NCI-H748 treated with DMSO at 0.1 percent for 48 hours (cell line): ENCODE results near the gene LRP10.
"Not testable (repeated sequence)": the region's sequence is repeated elsewhere in the genome, so short reads cannot be mapped to it uniquely, and the experiment has no call there.

Experiments used
- DNase-seq: peaks from one replicate; lab custom pipeline; 2025; lab: John Stamatoyannopoulos, UW

Gene LRP10

GRCh38 chr14:22887260-22887989, 15.9 kb downstream of the LRP10 start:
- peak; percentile 87 for DNase-seq

DNA sequence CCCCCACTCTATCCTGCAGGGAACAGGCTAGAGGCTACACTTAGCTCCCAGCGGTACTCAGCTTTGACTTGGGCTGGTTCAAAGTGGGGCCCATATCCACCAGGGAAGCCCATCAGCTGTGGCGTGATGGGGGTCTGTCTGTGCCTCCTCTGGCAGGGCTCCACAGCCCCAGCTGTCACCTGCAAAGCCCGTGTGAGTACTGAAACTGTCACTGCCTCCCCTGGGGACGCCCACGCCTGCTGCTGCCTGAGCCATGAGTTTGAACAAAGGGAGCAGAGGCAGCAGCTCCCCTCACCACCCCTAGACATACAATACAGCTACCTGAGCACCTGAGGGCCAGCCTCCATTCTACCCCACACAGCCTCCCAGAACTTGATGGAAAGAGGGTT, 16.4 kb downstream of the LRP10 start:
- DNase-seq = no peak

GRCh38 chr14:22888662-22889061, 17.1 kb downstream of the LRP10 start:
- no peak for DNase-seq

- DNase-seq = no peak
Measured at GRCh38 chr14:22890416-22890815, 18.9 kb downstream of the LRP10 start.

DNA sequence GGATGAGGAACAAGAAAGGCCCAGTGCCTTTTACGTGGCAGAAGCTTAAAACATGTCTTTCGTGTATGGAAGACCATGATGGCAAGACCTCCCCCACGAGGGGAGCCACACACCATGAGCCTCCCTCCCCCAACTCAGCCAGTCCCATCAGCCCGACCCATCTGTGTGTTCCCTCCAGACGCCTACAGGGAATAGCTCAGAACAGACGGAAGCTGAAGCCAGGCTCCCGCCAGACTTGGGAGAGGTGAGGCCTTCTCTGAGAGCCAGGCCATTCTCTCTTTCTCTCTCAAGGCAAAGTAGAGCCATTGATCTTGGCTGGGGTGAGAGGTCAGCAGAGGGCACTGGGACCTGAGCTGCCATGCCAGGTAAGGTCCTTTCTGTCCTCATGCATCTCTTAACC, 20.9 kb downstream of the LRP10 start:
- DNase-seq = no peak

GRCh38 chr14:22893706-22894105, 22.2 kb downstream of the LRP10 start:
- no peak for DNase-seq

GRCh38 chr14:22895402-22895801, 23.9 kb downstream of the LRP10 start:
- no peak for DNase-seq

DNA sequence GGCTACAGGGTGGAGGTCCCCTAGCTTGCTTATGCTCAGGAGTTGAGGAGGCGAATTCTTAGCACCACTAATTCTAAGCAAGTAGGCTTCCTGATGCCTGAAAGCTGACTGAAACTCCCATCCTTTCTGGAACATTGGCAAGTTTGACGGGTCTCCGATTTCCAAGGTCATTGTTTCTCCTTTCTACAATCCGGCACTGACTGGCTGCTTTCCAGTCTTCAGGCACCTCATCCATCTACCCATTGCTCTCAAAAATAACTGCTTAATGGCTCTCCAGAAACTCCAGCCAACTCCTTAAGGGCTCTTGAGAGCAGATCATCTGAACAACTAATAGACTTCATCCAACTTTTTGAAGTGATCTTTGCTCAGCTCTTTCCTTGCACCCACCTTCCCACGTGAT, 24.8 kb downstream of the LRP10 start:
- no peak for DNase-seq

- no peak for DNase-seq
Measured at GRCh38 chr14:22896760-22897159, 25.2 kb downstream of the LRP10 start.

GRCh38 chr14:22897357-22897756, 25.8 kb downstream of the LRP10 start:
- no peak for DNase-seq

DNA sequence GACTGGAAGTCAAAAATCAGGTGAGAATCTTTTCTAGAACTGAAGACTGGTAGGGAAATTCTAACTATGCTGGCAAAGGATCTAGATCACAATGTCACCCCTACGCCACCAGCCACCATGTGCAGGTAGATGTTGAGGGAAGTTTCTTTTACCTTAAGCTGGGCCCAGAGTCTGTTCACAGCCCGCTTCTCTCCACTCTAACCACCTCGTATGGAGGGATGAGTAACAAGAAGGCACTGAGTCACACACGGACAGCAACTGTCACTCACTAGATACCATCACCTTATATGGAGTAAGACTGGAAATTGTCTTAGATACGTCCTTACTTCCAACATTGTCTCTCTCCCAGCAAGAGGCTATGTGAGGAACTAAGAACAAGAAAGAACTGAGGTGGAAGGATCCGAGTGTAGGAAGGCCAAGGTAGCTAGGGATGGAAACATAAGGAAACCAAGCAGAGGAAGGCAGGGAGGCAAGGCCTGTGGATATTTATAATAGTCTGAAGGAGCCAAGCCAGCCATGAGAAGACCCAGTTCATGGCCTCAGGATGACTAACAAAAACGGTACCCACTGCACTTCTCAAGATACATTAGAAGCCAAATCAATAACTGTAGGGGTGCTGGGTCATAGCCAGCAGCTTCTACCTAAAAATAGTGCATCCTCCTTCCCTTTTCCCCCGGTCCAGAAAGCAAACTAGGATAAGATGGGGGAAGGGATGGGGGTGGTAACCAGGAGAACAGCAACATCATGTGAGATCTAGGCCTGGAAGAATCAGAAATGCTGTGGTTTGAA, 27.0 kb downstream of the LRP10 start:
- DNase-seq = no peak

- DNase-seq = peak; percentile 19
Measured at GRCh38 chr14:22900081-22900799, 28.7 kb downstream of the LRP10 start.

GRCh38 chr14:22901799-22902198, 30.3 kb downstream of the LRP10 start:
- no peak for DNase-seq

- no peak for DNase-seq
Measured at GRCh38 chr14:22903742-22904087, 32.2 kb downstream of the LRP10 start.

DNA sequence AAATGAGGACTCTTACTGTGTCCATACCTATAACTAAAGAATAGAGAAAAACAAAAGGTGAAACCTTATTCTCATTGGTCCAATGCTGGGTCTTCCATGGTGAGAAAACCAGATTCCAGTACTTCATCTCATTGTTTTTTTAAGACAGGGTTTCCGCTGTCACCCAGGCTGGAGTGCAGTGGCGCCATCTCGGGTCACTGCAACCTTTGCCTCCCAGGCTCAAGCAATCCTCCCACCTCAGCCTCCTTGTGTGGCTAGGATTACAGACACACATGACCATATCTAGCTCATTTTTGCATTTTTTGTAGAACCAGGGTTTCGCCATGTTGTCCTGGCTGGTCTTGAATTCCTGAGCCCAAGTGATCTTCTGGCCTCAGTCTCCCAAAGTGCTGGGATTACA, 34.1 kb downstream of the LRP10 start:
- DNase-seq = no peak

DNA sequence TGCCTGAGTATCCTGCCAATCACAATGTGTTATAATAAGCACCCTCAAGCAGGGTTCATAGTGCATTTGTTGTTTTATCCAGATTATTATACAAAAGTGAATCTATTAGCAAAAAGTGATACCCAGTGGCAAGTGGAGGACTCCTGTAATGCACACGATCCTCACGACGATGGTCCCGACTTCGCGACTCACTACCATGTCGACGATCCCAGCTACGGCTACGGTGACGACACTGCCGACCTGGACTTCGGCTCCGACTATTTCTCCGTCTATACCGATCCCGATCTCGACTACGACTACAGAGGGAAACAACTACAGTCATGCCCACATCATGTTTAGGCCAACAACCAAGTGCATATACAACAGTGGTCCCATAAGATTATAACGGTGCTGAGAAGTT, 34.5 kb downstream of the LRP10 start:
- DNase-seq = no peak

- DNase-seq = no peak
Measured at GRCh38 chr14:22907429-22907828, 35.9 kb downstream of the LRP10 start.

DNA sequence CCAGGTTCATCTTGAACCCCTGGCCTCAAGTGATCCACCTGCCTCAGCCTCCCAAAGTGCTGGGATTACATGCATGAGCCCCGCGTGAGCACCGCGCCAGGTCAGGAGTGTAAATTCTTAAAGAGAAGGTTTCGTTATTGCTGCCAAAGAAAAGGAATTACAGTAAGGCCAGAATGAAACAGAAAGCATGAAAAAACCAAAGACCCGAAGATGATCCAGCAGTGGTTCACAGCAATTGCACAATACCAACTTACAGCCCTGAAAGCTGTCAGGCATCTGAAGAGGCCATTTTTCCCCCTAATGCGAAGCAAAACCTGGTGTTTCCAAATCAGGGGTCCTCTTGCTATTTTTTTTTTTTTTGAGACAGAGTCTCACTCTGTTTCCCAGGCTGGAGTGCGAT, 37.1 kb downstream of the LRP10 start:
- no peak for DNase-seq

DNA sequence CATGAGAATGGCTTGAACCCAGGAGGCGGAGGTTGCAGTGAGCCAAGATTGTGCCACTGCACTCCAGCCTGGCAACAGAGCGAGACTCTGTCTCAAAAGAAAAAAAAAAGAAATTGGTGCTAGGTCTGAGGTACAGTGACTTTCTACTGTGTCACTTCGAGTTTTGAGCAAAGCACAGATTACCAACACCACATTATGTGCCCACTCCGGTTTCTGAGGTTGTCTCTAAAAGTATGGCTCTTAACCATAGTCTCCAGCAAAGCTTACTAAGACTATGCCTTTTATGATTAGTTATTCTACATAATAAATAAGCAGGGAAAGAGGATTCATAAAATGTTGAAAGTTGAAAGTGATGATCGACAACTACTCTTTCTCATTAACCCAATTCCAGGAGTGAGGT, 39.4 kb downstream of the LRP10 start:
- DNase-seq = no peak

DNA sequence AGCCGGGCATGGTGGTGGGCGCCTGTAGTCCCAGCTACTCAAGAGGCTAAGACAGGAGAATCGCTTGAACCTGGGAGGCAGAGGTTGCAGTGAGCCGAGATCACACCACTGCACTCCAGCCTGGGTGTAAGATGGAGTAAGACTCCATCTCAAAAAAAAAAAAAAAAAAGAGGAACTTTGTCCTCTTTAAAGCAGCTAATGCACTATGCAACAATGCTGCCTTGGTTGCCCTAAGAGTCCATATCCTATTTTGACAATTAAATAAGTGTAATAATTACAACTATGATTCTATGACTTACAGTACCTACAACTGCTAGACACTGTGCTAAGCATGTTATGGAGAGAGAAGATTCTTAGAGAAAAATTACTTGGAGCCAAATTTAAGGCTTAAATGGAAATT, 43.3 kb downstream of the LRP10 start:
- DNase-seq = not testable (repeated sequence)

DNA sequence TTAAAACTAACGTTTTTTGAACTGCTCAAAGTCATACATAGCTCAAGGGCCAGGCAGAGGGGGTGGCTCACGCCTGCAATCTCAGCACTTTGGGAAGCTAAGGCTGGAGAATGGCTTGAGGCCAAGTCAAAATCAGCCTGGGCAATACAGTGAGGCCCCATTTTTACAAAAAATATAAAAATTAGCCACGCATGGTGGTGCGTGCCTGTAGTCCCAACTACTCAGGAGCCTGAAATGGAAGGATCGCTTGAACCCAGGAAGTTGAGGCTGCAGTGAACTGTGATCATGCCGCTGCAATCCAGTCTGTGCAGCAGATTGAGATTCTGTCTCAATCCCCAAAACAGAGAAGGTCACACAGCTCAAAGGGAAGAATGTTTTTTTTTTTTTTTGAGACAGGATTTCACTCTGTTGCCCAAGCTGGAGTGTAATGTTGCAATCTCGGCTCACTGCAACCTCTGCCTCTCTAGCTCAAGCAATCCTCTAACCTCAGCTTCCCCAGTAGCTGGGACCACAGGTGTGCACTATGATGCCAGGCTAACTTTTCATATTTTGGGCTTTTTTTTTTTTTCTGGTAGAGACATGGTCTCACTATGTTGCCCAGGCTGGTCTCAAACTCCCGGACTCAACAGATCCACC, 44.5 kb downstream of the LRP10 start:
- no peak for DNase-seq

DNA sequence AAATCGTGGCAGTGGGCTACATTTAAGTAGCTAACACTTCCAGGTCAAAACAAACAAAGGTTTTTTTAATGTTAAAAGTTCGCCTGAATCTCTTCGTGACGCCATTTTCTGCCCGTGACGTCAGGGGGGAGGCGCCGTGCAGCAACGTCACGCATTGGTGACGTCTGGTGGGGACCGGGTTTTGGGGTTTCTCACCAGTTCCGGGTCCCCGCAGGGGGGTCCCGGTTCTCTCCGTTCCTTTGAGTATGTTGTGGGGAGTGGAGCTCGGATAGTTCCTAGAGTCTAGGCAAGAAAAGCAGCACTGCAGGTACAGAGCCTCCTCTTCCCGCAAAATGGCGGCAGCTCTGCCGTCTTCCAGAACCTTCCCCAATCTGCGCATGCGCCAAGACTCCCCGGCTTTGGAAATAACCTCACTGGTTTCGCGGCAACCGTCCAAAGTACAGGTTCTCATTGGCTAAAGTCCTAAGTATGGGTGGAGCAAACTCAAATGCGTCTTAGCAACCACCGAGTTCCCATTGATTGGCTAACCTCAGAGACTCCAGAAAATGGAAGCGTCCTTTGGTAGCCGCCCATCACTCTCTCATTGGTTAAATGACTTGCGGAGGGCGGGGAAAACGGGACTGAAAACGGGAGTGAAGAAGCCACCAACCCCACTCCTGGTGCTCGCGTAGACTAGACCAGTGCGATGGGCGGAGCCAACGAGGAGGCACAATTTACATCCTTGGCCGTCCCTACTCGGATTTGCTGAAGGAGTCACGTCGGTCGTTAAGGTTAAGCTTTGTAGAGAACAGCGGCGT, 47.5 kb downstream of the LRP10 start, which contains the start of gene RBM23:
Gene RBM23, minus strand, starts transcription at position 346 of the 797 bp plus-strand sequence.
- DNase-seq = peak; percentile 99
